ENCODE data around the gene IFRD2.
A peak's percentile ranks its signal among the peaks of the same experiment; 100 is the strongest.
"Not testable (repeated sequence)": the region's sequence is repeated elsewhere in the genome, so short reads cannot be mapped to it uniquely, and the experiment has no call there.

The IFRD2 gene

DNA sequence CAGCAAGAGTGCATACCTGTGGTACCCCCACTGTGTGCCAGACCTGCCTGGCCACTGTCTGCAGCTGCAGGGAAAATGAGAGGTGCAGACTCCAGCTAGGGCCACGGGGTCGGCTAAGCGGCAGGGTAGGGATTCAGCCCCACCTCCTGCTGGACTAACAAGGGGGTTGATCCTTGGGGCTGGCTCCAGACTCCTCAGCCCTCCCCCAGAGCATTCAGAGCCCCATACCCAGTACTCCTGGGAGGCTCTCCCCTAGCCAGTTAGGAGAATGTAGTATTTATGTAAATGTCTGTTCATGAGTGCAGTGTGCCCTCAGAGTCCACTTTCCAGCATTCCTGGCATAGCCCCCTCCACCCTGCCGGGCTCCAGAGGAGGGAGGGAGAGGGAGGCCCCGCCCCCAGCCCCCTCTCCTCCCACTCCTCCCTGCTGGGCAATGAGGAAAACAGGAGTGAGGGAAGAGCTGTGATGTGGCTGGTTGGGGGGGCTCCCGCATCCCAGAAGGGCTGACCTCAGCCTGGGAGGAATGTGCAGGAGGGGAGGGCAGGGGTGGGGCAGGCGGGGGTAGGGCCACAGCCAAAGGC, 27.8 kb downstream of the IFRD2 start:
- peak; percentile 37 for DNase-seq

DNA sequence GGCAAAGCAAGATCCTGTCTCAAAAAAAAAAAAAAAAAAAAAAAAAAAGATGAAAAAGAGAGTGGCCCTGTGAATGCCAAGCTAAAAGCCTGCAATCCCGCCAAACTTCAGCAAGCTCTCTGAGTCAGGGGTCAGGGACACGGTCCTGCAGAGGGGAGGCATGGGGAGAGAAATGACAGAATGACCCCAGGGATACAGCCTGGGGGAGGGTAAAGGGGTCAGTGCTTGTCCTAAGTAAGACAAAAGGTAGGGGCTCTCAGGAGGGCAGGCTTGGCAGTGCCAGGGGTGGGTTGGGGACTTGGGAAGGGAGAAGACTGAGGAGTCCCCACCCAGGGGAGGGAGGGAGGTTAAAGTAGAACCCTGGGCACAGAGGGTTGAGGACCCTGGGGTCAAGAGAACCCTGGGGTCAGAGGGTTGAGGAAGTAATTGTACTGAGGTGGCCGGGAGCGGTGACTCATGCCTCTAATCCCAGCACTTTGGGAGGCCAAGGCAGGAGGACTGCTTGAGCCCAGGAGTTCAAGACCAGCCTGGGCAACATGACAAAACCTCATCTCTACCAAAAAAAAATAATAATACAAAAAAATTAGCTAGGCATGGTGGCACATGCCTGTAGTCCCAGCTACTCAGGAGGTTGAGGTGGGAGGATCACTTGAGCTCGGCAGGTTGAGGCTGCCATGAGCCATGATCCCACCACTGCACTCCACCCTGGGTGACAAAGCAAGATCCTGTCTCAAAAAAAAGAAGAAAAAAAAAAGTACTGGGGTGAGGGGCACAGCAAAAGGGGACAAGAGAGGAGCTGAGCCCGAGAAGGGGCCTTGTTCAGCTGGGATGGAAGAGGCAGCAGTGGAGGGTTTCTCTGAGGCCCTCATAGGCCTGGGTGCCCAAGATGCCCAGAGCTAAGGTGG, 28.5 kb downstream of the IFRD2 start:
- no peak for DNase-seq

DNA sequence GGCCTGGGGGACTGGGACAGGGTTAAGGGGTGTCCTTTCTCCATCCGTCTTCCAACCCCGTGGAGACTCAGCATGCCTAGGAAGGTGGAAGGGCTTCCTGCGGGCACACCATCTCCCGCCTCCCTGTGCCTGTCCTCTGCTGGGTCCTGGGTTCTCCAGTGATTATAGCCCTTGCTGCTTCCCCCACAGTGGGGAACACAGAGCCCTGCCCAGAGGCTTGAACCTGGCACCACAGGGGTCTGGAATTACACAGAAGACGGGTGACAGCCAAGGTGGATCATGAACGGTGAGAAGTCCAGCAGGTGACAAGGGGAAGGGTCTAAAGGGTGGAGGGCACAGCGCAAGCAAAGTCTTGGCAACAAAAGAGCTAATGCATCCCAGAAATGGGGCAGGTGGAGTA, 29.5 kb downstream of the IFRD2 start:
- no peak for DNase-seq

DNA sequence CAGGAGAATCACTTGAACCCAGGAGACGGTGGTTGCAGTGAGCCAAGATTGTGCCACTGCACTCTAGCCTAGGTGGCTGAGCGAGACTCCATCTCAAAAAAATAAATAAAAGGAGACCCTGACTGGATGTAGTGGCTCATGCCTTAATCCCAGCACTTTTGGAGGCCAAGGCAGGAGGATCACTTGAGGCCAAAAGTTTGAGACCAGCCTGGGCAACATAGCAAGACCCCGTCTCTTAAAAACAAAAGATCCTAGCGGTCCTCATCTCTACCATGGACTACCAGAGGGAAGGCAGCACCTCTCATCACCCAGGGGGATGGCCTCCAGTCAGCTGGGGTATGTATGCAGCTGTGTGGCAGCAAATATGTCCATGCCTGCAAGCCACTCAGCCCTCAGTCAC, 30.0 kb downstream of the IFRD2 start:
- not testable (repeated sequence) for DNase-seq

DNA sequence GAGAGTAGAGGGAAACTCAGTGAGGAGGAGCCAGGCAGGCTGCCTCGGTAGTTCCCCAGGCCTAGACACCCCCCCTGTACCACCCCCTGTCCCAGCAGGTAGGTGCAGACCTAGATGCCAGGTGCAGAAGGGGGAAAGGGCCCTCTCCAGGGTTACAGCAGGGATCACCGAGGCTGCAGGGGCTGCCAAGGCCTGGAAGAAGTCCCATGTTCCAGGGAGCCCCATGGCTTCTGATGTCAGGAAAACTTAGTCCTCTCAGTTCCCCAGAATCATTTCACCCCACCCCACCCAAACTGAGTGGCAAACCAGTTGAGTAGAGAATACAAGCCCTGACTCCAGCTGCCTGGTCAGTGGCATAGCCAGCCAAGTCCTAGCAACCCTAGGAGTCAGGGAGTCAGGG, 30.7 kb downstream of the IFRD2 start:
- no peak for DNase-seq

DNA sequence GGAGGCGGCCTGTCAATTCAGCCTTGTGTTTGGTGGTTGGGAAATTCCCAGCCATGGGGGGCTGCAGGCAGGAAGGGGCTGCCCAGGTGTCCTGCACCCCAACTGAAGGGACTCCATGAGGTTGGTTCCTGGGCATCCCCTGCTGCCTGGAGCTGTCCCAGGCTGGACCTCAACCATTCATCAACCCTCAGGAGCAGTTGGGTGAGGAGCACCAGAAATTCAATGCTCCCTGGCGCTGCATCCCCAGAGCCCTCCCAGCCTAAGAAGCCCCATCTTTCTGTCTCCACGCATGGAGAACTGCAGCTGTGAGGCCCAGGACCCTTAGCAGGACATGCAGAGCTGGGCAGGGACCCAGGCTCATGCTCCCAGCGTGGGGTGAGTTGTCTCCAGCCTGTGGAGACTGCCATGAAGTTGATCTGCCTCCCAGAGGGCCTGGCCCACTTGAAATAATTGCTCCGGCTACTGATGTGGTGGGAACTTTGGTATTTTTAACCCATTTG, 31.2 kb downstream of the IFRD2 start:
- no peak for DNase-seq

DNA sequence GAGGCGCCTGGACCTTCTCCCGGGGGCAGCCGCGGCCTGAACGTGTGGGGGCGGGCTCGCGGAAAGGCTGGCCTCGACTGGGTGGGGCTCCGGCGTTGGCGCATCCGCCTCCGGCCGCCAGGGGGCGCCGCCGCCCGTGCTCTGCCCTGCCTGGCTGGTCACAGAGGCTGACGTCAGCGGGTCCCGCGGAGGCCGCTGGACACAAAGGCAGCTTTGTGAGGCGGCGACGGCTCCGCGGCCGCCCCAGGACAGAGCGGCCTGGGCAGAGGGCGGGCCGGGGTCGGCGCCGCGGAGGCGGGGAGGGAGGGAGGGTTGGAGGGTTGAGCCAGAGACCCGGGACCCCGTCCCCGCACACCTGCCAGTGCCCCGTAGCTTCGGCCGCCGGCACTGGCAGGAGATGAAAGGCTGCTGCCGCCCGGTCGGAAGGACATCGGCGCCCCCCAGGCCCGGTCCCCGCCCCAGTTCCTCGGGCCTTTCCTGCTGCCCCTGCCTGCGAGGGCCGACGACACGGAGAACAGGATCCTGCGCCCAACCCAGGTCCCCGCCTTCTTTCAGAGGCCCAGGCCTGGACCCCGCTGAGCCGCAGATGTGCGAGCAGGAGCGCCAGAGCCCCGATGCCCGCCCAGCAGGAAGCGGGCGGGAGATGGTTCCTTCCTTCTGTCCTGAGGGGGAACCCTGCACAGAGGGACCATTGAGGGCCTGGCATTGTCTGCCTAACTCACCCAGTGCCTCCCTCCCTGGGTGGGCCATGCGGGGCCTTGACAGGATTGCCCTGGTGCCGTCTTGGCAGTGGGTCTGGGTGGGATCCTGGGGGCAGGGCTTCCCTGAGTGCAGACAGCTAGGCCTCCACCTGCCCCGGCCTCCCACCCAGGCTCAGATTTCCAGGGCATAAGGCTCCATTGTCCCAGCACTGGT, 31.9 kb downstream of the IFRD2 start:
- peak; percentile 75 for DNase-seq

DNA sequence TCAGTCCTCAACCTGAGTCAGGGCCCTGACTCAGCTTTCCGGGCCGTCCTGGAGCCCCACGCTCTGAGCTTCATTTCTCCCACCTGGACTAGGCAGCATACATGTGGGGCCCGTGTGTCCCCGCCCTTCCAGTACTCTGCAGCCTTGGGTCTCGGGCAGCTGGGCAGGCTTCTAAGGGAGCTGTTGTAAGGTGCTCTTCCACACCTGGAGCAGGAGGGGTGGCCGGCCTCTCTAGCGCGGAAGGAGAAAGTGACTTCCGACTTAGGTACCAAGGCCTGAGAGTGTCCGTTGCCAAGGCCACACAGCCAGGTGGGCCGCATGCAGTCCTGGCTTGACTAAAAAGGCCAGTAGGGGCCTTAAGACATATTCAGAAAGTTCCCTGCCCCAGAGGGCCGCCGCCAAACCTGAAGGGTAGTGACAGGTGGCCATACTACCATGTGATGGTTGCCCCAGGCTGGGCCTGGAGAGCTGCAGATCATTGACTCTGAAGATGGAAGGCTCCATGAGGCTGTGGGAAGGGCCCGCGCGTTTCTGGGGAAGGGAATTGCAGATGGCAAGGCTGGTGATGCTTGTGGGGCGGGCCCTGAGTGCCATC, 32.7 kb downstream of the IFRD2 start:
- no peak for DNase-seq

DNA sequence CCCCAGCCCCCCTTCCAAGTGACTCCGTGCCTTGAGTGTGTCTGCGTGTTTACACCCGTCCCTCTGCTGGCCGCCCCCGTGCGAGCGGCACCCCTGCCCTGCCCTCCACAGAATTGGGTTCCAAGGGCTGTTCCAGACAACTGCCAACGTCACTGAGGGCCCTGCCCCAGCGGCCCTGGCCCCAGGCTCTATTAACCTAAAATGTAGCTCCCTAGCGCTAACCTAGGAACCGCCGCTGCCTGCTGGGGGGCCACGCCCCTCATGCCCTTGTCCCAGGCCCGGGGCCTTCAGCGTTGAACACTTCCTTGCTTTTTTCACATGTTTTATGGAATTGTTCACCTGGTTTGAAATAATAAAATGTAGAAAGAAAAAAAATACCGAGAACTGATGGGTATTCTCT, 33.2 kb downstream of the IFRD2 start:
- DNase-seq = no peak

DNA sequence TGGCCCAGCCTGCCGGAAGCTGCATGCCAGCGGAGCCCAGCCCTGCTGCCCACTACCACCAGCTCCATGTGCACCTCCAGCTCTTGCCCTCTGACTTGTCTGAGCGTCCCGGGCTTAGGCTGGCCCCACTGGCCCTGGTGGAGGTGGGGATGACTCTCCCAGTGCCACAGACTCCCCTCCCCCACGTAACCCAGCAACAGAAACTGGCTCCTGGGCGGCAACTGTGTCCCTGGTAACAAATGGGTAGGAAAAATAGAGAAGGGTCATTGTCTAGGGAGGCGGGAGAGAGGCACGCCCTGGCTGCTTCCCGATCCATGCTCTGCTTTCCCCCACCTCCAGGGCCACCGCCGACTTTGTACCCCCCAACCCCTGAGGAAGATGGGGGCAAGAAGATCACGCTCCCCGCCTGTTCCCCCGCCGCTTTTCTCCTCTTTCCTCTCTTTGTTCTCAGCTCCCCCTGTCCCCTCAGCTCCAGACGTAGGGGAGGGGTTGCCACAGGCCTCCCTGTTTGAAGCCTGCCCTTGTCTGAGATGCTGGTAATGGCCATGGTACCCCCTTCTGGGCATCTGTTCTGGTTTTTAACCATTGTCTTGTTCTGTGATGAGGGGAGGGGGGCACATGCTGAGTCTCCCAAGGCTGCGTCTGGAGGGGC, 34.1 kb downstream of the IFRD2 start:
- no peak for DNase-seq

DNA sequence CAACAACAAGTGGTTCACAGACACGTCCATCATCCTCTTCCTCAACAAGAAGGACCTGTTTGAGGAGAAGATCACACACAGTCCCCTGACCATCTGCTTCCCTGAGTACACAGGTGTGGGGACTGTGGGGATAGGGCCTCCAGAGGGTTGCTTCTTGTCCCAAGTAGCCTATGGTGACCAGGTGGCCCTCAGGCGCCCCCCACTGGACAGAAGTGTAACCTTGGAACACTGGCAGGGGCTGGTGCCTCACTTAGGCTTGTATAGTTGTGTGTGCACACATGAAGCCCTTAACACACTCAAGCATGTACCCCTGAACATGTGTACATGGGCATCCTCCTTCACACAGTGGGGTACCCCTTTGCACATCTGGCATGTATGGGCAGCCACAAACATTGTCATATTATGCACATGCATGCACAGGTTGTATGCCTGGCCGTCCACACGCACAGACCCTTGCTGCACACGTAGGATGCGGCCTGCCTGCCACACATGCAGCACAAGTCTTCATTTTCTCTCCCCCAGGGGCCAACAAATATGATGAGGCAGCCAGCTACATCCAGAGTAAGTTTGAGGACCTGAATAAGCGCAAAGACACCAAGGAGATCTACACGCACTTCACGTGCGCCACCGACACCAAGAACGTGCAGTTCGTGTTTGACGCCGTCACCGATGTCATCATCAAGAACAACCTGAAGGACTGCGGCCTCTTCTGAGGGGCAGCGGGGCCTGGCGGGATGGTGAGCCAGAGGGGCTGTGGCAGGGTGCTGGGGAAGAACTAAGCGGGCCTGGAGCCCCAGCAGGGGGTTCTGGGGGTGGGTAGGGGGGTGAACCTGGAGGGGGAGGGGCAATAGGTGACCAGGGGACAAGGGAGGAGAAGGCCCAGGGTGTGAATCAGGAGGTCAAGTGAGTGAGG, 35.0 kb downstream of the IFRD2 start:
- no peak for DNase-seq

DNA sequence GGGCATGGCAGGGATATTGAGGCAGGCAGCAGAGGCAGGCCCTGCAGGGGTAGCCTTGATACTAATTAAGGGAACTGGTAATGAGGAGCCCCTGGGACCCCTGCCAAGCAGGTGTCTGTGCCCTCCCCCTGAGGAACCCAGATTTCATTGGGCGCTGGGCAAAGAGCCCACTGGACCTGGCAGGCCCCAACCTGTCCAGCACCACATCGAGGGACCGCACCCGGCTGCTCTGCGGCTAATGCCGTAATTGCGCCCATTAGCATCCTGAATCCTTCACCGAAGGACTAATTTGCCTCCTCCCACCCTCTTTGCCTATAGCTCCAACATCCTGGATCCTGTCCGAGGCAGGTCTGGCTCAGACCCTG, 37.0 kb downstream of the IFRD2 start:
- DNase-seq = peak; percentile 32

DNA sequence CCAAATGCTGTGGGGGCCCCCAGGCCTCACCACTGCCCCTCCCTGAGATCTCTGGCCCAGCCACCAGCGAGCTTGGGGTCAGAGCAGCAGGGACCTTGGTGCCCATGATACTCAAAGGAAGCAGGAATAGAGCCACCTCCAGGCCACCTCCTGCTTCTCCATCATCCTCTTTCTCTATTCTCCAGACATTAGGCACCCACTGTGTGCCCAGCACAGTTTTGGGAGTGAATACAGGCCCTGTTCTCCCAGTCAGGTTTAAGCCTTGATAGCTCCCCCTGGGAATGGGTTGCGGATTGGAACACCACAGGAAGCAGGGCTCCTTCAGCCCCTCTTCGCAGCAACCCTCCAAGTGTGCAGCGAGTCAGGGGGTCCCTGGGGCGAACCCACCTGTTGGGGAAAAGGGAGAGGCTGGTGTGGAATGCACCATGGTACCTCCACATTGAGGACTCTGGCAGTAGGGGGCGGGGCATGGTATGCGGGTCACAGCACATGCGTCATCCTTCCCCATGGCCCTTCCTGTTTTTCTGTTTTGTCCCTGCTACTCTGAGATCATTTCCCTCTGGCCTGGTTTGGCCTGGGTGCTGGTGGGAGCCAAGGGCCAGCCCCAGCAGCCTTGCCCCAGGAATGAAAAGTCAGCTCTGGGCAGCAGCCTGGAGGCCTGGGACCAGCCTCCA, 37.5 kb downstream of the IFRD2 start:
- DNase-seq = no peak

DNA sequence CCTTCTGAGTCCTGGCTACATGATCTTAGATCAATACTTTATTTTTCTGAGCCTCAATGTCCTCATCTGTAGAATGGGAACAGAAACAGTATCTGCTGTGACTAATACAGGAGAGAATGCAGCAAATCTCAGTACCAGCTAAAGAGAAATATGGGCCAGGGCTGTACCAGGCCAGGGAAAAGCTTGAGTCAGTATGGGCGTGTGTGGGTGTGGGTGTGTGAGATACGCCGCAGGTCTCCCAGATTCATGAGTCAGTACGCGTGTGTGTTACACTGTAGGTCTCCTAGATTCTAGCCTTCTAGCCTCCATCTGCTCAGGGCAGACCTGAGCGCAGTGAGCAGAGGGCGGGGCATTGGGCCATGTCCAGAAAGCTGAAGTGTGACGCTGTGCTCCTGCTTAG, 41.0 kb downstream of the IFRD2 start:
- DNase-seq = no peak

DNA sequence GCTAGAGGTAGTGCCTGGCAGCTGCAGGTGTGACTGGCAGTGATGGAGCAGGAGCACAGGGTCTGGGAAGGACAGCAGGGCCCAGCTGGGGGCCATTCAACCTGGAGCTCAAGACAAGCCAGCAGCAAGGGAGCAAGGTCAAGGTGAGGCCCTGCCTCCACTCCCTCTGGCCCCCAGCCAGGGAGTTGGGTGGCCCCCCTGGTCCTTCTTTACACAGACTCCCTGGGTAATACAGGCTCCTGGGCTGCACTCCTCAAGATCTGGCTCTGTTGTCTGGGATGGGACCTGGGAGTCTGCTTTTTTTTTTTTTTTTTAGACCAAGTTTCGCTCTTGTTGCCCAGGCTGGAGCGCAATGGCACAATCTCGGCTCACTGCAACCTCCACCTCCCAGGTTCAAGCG, 41.7 kb downstream of the IFRD2 start:
- no peak for DNase-seq

DNA sequence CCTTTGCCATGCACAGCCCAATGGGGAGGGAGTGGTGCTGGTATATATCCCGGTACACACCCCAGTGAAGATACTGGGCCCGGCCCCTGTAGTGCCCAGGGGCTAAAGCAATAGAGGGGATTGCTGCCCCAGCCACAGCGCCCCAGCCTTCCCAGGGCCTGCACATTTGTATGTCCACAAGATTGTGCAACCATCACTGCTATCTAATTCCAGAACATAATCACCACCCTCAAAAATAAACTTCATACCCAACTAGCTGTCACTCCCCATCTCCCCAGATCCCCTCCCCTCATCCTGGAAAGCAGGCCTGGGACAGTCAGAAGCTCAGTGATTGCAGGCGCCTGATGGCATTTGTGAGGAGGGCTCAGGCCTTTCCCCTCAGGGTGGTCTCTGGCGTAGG, 42.8 kb downstream of the IFRD2 start:
- DNase-seq = no peak

DNA sequence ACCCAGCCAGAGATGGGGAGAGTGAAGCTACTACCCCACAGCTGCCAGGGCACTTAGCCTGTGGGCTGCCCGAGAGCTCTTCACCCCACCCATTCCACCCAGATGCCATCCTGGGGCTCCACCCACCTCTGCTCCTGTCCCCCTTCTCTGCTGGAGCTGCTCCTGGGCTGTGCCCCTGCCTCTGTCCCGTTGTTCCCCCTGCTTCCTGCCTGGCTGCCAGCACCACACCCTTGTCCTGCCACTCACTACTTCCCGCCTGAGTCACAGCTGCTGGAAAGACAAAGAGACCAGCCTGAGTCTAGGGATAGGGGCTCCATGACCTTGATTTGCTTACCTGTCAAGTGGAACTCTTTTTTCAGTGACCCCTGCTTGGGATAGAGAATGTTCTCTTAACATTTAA, 43.8 kb downstream of the IFRD2 start:
- DNase-seq = peak; percentile 84

DNA sequence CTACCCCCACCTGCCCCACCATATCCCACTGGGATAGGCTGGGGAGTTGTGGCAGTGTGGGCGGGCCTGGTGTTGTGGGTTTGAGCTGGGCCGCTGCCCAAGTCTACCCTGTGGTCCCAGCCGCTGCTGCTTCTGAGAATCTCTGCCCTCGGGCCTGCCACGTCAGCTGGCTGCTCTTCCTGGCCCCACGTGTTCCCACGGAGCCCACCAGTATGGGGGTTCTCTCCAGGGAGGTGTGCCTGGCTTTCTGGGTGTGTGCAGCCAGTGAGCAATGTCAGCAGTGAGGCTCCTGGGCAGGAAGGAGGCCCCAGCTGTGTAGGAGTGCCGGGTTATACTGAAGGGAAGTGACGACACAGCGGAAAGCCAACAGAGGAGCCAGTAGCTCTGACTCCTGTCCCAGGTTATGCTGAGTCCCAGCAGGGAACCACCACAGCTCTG, 45.7 kb downstream of the IFRD2 start:
- DNase-seq = no peak

DNA sequence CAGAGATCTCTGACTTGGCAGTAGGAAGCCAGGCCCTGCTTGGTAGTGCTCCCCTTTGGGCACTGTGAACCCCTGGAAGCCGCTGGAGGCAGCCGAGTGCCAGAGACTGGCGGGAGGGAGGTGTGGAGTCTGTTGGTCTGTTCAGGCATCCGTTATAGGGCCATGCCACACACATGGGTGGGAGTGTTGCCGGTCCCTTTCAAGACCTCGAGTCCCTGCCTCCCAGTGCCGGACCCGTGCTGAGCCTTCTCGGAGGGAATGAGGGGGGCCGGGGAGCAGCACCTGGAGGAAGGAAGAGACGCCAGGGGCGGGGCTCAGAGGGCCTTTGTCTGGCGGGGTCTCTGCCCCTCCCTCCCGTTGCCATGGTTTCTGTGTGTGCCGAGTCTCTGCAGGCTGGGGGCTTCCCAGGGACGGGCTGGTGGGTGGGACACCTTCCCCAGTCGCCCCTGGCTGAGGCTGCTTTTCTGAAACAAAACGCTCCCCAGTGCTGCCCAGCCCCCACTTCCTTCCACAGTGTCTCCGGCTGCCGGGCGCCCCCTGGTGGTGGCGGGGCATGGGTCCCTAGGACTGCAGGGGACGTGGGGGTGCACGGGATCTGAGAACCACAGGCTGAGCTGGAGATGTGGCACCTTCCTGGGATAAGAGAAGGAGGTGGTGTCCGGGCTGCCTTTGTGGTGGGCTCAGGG, 46.3 kb downstream of the IFRD2 start:
- peak; percentile 36 for DNase-seq

DNA sequence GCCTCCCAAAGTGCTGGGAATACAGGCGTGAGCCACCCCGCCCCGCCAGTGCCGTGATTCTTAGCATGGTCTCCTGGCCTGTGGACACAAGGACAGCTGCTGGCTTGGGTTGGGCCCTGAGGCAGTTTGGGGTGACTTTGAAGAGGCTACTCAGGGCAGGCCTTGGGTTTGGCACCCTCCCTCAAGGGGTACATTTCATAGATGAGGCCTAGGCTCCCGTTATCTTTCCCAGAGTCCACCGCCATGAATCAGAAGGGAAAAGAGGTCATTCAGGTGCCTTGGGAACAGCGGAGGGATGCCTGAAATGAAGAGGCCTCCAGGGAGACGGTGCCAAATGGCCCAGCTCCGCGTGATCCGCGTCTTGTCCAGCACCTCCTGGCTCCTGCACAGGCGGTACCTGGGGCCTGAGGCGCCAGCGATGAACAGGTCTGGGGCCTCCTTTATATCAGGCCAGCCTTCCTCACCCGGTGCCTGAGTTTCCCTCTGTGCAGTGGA, 46.9 kb downstream of the IFRD2 start:
- DNase-seq = no peak
